NK-92 treated with Interleukin-12 subunit alpha and Interleukin-12 subunit beta, amount 100 ng/mL, for 24 hours (cell line): Measurements from ENCODE around the gene CELF4.

Experiments used
- DNase-seq: peaks from one replicate; lab custom pipeline; 2025; lab: John Stamatoyannopoulos, UW

CELF4 gene

GRCh38 chr18:37572736-37573135, 7.1 kb upstream of the CELF4 start:
- no peak for DNase-seq

GRCh38 chr18:37571266-37571665, 5.7 kb upstream of the CELF4 start:
- no peak for DNase-seq

DNA sequence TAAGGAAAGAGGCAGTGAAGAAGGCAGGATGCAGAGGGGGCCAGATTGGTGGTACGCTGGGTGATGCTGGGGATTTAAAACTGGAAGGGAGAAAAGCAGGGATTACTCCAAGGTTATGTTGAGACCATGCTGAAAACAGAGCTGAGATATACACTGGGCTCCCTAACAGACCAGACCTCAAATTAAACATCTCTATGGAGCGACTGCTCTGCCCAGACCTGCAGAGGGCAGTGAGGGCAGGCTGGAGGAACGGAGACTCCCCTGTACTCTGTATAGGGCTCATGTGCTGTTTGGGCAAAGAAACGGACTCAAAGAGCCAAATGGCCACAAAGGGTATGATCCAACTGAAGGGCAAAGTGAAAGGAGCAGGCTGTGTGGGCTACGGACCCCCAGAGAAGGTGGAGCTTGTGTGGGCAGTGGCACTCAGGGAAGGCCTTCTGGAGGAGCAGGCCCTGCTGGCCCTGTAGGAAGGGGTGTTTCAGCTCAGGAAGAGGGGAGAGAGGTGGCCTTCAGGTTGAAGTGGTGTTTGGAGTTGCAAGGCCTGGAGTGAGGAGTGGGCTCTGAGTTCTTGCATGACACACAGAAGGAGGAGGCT, 4.8 kb upstream of the CELF4 start:
- DNase-seq = no peak

- DNase-seq = no peak
Observed at GRCh38 chr18:37568671-37569070, 3.1 kb upstream of the CELF4 start.

DNA sequence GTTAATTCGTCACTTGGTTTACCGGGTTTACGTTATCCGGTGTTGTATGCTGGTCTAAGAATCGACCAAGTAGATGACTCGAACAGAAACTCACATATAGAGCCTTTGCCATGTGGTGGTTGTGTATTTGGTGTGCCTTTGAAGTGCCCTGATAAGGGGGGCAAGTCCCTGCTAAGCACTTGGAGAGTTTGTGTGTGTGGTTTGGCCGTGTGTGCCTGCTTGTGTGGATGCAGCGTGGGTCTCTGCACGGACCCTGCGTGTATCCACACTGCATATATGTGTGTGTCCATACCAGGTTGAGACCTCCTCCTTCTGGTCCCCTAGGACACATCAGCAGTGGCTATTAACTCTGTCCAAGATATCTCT, 2.4 kb upstream of the CELF4 start:
- no peak for DNase-seq

DNA sequence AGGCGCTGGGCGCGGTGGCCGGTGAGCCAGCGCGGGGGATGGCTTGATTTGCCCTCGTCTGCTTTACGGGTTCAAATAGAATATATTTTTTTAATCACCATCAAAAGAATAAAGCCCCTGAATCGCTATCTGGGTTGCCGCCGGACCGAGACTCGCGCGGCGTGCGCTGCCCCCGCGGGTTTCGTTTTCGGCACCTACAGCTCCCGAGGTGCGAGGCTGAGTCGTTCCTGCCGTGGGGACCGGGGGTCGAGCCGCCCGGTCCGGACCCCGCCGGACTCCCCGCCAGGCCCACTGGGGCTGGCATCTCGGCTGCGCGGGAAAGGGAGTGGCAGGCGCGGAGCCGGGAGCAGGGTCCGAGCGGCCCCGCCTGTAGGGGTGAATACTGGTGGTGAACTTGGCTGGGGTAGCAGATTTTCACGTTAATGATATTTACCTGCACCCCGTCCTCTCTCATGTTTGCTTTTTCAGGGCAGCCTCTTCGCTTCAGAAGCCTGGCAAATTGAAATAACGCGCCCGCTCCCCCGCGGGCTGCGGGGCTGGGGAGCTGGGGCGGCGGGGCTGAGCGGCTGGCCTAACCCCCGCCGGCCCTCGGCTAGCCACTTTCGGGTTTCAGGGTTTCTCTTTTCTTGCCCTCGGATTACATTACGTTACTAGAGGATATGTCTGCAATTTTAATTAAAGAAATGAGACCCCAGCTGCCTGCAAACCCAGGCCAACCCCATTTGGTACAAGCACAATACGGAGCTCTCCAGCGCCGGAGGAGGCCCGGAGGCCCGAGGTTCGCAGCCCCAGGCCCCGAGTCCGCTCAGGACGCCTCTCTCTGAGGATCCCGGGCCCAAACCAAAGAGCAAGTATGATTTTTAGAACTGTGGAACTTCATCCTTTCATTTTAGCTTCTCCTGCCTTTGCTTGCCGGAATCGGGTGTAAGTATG, 1.7 kb upstream of the CELF4 start:
- no peak for DNase-seq

DNA sequence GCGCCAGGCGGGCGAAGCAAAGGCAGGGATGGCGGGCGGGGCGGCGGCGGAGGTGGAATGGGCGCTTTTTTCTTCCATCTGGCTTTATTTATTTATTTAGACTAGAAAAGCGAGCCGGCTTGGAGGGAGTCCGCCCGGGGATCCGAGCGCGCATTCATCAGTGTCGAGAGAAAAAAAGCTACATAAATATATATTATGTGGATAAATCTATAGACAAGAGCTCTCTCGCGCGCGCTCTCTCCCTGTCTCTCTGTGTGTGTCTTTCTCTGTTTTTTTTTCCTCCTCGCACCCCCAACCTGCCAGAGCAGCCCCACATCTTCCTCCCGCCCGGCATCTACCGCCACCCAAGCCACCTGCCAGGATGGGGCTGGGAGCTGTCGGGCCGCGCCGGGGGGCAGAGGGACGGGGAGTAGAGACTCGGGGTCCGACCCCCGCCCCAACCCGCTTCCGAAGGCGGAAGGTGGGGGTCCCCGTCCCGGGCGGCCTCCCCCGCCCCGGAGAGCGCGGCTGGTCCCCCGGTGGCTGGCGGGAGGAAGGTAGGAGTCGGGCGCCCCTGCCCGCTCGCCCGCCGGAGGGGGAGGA, 972 bp upstream of the CELF4 start:
- DNase-seq = no peak

DNA sequence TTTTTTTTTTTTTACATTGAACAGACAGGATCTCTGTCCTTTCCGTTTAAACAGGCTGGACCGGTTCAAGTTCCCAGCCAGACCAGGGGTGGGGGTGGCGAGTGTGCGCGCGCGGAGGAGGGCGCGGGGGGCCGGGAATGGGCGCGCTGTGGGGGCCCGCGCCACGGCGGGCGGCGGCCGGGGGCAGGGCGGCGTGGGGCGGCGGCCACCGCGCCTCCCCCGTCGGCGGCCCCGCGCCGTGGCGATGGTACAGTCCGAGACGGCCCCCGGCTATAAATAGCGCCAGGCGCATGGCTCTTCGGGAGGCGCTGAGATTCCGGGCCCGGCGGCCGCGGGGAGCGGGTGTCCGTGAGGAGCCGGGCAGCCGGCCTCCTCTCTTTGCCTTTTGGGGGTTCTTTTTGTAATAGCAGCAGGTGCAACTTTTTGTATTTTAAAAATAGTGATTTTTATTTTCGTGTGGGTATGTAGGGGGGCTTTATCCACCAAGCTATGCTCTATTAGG, 430 bp upstream of the CELF4 start:
- no peak for DNase-seq

DNA sequence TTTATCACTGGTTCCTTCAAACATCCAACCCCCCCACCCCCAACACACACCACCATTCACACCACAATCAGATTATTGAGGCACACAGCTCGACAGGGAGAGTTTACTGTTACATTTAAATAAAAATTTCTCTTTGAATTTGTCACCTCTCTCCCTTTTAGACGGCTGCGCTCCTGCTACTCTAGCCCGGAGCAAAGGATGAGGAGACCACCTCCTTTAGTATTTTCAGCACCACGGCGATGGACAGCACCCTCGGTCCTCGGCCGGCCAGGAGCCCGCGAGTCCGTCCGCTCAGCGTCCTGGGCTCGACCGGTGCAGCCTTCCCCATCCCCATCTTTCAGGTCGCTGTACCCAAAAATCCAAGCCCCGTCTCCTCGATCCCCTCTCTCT, 892 bp downstream of the CELF4 start:
- DNase-seq = no peak

DNA sequence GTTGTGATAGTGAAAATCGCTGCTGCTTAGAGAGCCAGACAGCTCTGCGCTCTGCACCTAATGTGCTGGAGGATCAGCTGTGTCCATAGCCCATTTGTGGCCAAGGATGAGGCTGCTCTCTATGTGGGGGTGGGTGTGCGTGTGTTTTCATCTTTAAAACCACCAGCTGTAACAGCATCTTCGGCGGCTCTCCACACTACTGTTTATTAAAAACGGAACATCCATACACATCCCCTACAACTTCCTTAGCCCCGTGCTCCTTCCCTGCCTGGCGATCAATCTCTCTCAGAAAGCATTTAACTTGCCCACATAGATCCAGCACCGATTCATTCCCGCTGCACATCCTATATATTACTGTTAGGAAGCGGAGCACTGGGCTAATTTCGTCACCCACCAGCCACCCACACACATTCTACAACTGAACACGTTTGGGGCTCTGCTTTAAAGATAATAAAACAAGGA, 1.6 kb downstream of the CELF4 start:
- DNase-seq = no peak

GRCh38 chr18:37561986-37562385, 3.6 kb downstream of the CELF4 start:
- no peak for DNase-seq

- DNase-seq = no peak
Observed at GRCh38 chr18:37560003-37560402, 5.6 kb downstream of the CELF4 start.

DNA sequence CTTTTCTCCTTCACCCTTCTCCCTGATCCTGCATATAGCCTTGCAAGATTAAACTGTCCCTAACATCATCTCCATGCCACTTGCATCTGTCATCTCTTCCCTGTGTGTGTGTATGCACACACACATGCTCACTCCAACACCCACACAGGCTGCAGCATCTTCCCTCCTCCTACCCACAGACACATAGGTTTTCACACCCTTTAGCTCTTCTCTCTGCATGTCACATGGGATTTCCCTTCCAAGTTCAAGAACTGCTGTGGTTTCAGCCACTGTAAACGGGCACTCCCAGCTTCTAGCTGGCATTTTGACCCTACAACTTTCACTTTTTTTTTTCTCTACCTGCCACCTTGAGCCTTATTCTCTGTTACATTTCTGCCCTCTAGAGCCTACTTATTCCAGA, 6.4 kb downstream of the CELF4 start:
- DNase-seq = no peak

- no peak for DNase-seq
Observed at GRCh38 chr18:37554399-37554787, 11.2 kb downstream of the CELF4 start.

DNA sequence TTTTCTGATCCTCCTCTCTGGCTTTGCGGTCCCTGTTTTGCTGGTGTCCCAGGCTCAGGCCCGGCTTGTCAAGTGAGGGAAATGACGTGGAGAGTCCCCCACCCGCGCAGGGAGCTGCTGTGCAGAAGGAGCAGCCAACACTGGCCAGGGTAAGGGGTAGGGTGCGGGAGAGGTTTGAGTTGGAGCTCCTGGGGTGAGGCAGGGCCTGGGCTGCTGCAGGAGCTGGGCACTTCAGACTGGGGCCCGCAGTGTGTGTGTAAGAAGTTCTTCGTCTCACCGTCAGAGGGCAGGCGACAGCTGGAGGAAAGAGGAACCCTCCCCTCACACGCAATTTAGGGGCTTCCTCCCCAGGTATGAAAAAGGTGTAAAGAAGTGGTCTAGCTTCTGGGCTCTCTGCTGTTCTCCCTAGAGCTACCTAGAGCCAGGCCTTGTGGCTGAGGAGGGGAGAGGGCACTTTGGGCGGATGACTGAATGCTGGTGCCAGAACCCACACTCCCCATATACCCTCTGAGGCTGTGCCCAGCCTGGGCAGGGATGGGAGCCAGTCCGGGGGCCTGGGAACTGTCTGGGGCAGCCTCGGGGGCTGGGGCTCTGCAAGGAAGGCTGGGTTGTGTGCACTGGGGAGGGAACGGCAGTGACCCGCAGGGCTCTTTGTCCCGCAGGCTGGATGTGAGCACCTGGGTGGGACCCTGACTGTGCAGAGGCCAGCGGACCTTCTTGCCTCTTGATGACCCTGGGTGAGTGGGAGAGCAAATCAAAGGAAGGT, 11.8 kb downstream of the CELF4 start:
- DNase-seq = no peak

- no peak for DNase-seq
Observed at GRCh38 chr18:37552286-37552685, 13.3 kb downstream of the CELF4 start.

- DNase-seq = no peak
Observed at GRCh38 chr18:37551846-37552245, 13.8 kb downstream of the CELF4 start.

- no peak for DNase-seq
Observed at GRCh38 chr18:37551249-37551648, 14.3 kb downstream of the CELF4 start.

DNA sequence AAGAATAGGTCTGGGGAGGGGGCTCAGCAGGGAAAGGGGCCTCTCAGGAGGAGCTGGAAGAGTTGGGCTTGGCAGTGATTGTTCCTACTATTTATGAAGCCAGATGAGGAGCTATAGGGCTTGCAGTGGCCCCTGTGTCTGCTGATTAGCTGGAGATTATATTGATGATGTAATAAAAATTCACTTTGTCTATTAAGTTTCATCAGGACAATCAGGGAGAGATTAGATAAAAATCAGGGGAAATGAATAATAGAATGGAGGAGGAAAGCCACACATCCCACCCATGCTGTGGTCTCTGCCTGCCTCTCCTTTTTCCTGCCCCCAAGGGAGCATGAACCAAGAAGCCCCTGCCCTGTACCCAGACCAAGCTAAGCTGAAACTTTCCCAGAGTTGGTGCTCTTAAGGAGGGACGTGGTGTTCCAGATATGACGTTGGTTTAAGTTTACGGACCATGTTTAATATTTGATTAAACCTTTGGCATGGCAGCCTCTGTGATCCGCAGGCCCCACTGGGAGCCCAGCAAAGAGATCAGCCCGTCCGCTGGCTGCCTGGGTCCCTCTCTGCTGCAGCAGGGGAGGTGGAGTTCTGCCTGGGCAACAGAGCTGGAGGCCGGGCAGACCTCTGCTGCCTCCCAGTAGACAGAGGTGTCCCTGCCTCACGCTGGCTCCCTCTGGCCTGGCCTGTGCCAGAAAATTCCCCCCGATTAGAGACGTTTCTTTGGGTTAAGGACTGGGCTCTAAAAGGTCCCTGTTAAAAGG, 15.3 kb downstream of the CELF4 start:
- DNase-seq = no peak

- no peak for DNase-seq
Observed at GRCh38 chr18:37548679-37549289, 16.8 kb downstream of the CELF4 start.

- no peak for DNase-seq
Observed at GRCh38 chr18:37547196-37547827, 18.3 kb downstream of the CELF4 start.
